HEK293 (cell line): ENCODE data around the gene MMP11.

ENCODE experiments used
- GLI2 ChIP-seq: fragments of 450-650 bp; formaldehyde crosslinking; IDR thresholded peaks from 2 replicates; pipeline ENCODE4; 2017; ENCODE audit warnings: missing biosample characterization, missing genetic modification characterization, low read depth, borderline replicate concordance
- GLIS1 ChIP-seq: fragments of 450-650 bp; formaldehyde crosslinking; IDR thresholded peaks from 2 replicates; pipeline ENCODE4 v1.5.1; 2016; ENCODE audit warnings: missing biosample characterization, missing genetic modification characterization
- MEIS1 ChIP-seq: sonication (generic); formaldehyde crosslinking; IDR thresholded peaks from 2 replicates; pipeline ENCODE4 v1.8.1; 2022; ENCODE audit warnings: missing genetic modification reagents, mild to moderate bottlenecking, borderline replicate concordance
- SETDB1 ChIP-seq: IDR thresholded peaks from one replicate; pipeline ENCODE4 v1.6.1; 2017; ENCODE audit warnings: mild to moderate bottlenecking, low read length, moderate library complexity, mixed read lengths; ENCODE audit not compliant: insufficient read length
- ZNF202 ChIP-seq: fragments of 450-650 bp; formaldehyde crosslinking; IDR thresholded peaks from 2 replicates; pipeline ENCODE4 v1.5.1; 2016; ENCODE audit warnings: missing biosample characterization, missing genetic modification characterization, borderline replicate concordance
- ZNF23 ChIP-seq: fragments of 450-650 bp; formaldehyde crosslinking; IDR thresholded peaks from 2 replicates; pipeline ENCODE4 v1.5.1; 2016; ENCODE audit warnings: missing biosample characterization, missing genetic modification characterization, borderline replicate concordance
- ZNF266 ChIP-seq: fragments of 450-650 bp; formaldehyde crosslinking; IDR thresholded peaks from 2 replicates; pipeline ENCODE4 v1.5.1; 2016; ENCODE audit warnings: missing biosample characterization, missing genetic modification characterization, low read depth
- ZNF777 ChIP-seq: fragments of 450-650 bp; formaldehyde crosslinking; IDR thresholded peaks from 2 replicates; pipeline ENCODE4 v1.5.1; 2017; ENCODE audit warnings: missing biosample characterization, missing genetic modification characterization, borderline replicate concordance
- TF ChIP-seq, protein P1 (sequence below): fragments of 450-650 bp; formaldehyde crosslinking; IDR thresholded peaks from 2 replicates; pipeline ENCODE4 v1.5.1; 2016; ENCODE audit warnings: missing biosample characterization, missing genetic modification characterization
- TF ChIP-seq, protein P2 (sequence below): fragments of 450-650 bp; formaldehyde crosslinking; IDR thresholded peaks from 2 replicates; pipeline ENCODE4 v1.5.1; 2016; ENCODE audit warnings: missing biosample characterization, missing genetic modification characterization
- TF ChIP-seq, protein P3 (sequence below): fragments of 450-650 bp; formaldehyde crosslinking; IDR thresholded peaks from 2 replicates; pipeline ENCODE4 v1.5.1; 2016; ENCODE audit warnings: missing biosample characterization, missing genetic modification characterization, low read depth
- TF ChIP-seq, protein P4 (sequence below): sonication (generic); formaldehyde crosslinking; IDR thresholded peaks from 2 replicates; pipeline ENCODE4 v1.8.1; 2022; ENCODE audit warnings: mild to moderate bottlenecking, moderate library complexity, missing genetic modification reagents

DNA sequence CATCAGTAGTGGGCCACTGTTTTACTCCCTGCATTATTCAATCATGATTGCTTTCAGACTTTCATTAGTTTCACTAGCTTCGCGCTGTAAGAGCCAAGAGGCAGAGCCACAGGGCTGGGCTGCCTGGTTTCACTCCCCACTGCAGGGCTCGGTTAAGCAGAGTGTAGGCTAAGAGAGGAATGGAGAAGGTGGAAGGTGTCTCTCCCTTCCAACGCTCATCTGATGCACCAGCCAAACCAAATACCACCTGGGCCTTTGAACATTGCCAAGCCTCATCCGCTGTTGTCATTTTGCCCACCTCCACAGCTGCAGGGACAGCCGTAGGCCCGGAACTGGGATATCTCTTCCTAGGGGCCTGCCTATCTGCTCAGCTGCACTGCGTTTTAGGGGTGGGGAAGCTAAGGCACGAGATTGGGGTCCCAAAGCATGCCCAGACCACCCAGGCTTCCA, 13.6 kb downstream of the MMP11 start:
- TF ChIP-seq, protein P1, sequence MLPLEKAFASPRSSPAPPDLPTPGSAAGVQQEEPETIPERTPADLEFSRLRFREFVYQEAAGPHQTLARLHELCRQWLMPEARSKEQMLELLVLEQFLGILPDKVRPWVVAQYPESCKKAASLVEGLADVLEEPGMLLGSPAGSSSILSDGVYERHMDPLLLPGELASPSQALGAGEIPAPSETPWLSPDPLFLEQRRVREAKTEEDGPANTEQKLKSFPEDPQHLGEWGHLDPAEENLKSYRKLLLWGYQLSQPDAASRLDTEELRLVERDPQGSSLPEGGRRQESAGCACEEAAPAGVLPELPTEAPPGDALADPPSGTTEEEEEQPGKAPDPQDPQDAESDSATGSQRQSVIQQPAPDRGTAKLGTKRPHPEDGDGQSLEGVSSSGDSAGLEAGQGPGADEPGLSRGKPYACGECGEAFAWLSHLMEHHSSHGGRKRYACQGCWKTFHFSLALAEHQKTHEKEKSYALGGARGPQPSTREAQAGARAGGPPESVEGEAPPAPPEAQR (tag by site-specific recombination): no peak
- TF ChIP-seq, protein P2, sequence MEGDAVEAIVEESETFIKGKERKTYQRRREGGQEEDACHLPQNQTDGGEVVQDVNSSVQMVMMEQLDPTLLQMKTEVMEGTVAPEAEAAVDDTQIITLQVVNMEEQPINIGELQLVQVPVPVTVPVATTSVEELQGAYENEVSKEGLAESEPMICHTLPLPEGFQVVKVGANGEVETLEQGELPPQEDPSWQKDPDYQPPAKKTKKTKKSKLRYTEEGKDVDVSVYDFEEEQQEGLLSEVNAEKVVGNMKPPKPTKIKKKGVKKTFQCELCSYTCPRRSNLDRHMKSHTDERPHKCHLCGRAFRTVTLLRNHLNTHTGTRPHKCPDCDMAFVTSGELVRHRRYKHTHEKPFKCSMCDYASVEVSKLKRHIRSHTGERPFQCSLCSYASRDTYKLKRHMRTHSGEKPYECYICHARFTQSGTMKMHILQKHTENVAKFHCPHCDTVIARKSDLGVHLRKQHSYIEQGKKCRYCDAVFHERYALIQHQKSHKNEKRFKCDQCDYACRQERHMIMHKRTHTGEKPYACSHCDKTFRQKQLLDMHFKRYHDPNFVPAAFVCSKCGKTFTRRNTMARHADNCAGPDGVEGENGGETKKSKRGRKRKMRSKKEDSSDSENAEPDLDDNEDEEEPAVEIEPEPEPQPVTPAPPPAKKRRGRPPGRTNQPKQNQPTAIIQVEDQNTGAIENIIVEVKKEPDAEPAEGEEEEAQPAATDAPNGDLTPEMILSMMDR: no peak
- TF ChIP-seq SETDB1 (no peak), MEIS1 (CRISPR knock-in tag) (no peak), ZNF266 (tag by site-specific recombination) (no peak), ZNF777 (no peak), GLI2 (tag by site-specific recombination) (no peak), ZNF23 (tag by site-specific recombination) (no peak), ZNF202 (tag by site-specific recombination) (no peak), GLIS1 (tag by site-specific recombination) (no peak)
- TF ChIP-seq, protein P3, sequence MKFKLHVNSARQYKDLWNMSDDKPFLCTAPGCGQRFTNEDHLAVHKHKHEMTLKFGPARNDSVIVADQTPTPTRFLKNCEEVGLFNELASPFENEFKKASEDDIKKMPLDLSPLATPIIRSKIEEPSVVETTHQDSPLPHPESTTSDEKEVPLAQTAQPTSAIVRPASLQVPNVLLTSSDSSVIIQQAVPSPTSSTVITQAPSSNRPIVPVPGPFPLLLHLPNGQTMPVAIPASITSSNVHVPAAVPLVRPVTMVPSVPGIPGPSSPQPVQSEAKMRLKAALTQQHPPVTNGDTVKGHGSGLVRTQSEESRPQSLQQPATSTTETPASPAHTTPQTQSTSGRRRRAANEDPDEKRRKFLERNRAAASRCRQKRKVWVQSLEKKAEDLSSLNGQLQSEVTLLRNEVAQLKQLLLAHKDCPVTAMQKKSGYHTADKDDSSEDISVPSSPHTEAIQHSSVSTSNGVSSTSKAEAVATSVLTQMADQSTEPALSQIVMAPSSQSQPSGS (tag by site-specific recombination): no peak
- TF ChIP-seq, protein P4, sequence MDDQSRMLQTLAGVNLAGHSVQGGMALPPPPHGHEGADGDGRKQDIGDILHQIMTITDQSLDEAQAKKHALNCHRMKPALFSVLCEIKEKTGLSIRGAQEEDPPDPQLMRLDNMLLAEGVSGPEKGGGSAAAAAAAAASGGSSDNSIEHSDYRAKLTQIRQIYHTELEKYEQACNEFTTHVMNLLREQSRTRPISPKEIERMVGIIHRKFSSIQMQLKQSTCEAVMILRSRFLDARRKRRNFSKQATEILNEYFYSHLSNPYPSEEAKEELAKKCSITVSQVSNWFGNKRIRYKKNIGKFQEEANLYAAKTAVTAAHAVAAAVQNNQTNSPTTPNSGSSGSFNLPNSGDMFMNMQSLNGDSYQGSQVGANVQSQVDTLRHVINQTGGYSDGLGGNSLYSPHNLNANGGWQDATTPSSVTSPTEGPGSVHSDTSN: no peak
